Body of pancreas (tissue), 4 donors: ENCODE data around the gene GTF3C5.
A peak's percentile ranks its signal among the peaks of the same experiment; 100 is the strongest.

Source experiments
- POLR2A ChIP-seq, 3 donors: fragments of 450-650 bp; IDR thresholded peaks; one replicate each; pipeline ENCODE4 v1.6.1; 2016; ENCODE audit warnings: antibody characterized with exemption in 3 of 3, mild to moderate bottlenecking in 2 of 3
- TF ChIP-seq, protein P1 (sequence below), 7 experiments: fragments of 450-650 bp in 4 of 7; fragments of 200-600 bp in 3 of 7; sonication (generic) in 3 of 7; IDR thresholded peaks; one replicate each; pipeline ENCODE4 v1.5.1; 2016 to 2019; ENCODE audit warnings: antibody characterized with exemption in 7 of 7

DNA sequence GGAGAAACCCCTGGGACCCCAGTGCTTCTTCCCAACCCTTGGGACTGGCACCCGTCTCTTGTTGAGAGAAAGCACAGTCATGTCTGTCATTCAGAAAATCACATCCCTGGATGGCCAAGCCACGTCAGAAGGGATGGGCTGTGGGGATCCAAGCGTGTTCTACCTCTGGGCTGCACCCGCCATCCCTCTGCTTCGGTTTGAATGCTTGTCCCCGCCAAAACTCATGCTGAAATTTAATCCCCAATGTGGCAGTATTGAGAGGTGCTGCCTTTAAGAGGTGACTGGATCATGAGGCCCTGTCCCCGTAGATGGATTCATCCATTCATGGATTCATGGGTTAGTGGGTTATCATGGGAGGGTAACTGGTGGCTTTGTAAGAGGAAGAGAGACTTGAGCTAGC lies 58.0 kb downstream of the GTF3C5 start:
- TF ChIP-seq, protein P1, sequence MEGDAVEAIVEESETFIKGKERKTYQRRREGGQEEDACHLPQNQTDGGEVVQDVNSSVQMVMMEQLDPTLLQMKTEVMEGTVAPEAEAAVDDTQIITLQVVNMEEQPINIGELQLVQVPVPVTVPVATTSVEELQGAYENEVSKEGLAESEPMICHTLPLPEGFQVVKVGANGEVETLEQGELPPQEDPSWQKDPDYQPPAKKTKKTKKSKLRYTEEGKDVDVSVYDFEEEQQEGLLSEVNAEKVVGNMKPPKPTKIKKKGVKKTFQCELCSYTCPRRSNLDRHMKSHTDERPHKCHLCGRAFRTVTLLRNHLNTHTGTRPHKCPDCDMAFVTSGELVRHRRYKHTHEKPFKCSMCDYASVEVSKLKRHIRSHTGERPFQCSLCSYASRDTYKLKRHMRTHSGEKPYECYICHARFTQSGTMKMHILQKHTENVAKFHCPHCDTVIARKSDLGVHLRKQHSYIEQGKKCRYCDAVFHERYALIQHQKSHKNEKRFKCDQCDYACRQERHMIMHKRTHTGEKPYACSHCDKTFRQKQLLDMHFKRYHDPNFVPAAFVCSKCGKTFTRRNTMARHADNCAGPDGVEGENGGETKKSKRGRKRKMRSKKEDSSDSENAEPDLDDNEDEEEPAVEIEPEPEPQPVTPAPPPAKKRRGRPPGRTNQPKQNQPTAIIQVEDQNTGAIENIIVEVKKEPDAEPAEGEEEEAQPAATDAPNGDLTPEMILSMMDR (IDR thresholded peaks at IDR 0.05): no peak
- peak in 2 of 3 donors; percentile 41 to 44 for TF ChIP-seq POLR2A (IDR thresholded peaks at IDR 0.05)
